ENCODE data around the gene DNAI4. TPM values are rescaled to one million over a fixed set of nuclear protein-coding genes. Genes with fewer than 3 reads are reported as not detected.

Gene DNAI4
- total and polyA plus RNA-seq, 2 of the 8 experiments (the other 6 are each of a cell fraction or from before 2014, with no cell fraction given), result 0.32 to 2.1 TPM

- TF ChIP-seq SUZ12 (IDR thresholded peaks at IDR 0.05; ENCODE audit: low read length), result no peak
- TF ChIP-seq BCL11A (IDR thresholded peaks at IDR 0.05; ENCODE audit: low read depth in 2 of 2, low read length in 2 of 2), result no peak
- TF ChIP-seq HDAC2 (IDR thresholded peaks at IDR 0.05; ENCODE audit: borderline replicate concordance in 1 of 2, low read depth in 2 of 2, low read length in 2 of 2), result no peak
Measured at GRCh38 chr1:66929146-66929688, 4.6 kb upstream of the DNAI4 start (continued).

Measured in H1 (cell line).